Measurements from ENCODE around the gene YY1AP1.
"Not testable (repeated sequence)": the region's sequence is repeated elsewhere in the genome, so short reads cannot be mapped to it uniquely, and the experiment has no call there.

The YY1AP1 gene

GRCh38 chr1:155645034-155645598 lies 43.5 kb downstream of the YY1AP1 start:
- no peak for DNase-seq

- DNase-seq, result no peak
Measured at GRCh38 chr1:155643230-155643629, 45.3 kb downstream of the YY1AP1 start.

- not testable (repeated sequence) for DNase-seq
Measured at GRCh38 chr1:155642559-155643180, 45.9 kb downstream of the YY1AP1 start.

- no peak for DNase-seq
Measured at GRCh38 chr1:155640367-155640766, 48.2 kb downstream of the YY1AP1 start.

GRCh38 chr1:155636397-155637153 lies 52.0 kb downstream of the YY1AP1 start:
- DNase-seq, result no peak

- DNase-seq, result not testable (repeated sequence)
Measured at GRCh38 chr1:155626428-155626827, 62.1 kb downstream of the YY1AP1 start.

- DNase-seq, result no peak
Measured at GRCh38 chr1:155623357-155623756, 65.2 kb downstream of the YY1AP1 start.

GRCh38 chr1:155622191-155622590 lies 66.4 kb downstream of the YY1AP1 start:
- DNase-seq, result no peak

- not testable (repeated sequence) for DNase-seq
Measured at GRCh38 chr1:155613226-155613625, 75.3 kb downstream of the YY1AP1 start.

GRCh38 chr1:155610257-155610647 lies 78.3 kb downstream of the YY1AP1 start:
- not testable (repeated sequence) for DNase-seq

- peak; percentile 99 for DNase-seq
Measured at GRCh38 chr1:155609515-155610256, 78.9 kb downstream of the YY1AP1 start, which contains the start of gene MSTO1. Gene MSTO1, plus strand, starts transcription at chr1:155610218. Its CDS starts 31 bp downstream, at chr1:155610249.
